Measurements from ENCODE around the gene MAD1L1.

GRCh38 chr7:2104107-2104710, 128.5 kb downstream of the MAD1L1 start:
- TF ChIP-seq CTCF (conservative IDR thresholded peaks at IDR 0.05) (no peak; the same call in 1 of the 2 replicates), ZFX (IDR thresholded peaks at IDR 0.05) (no peak)

Data from C4-2B (cell line).